Activated CD8-positive, alpha-beta memory T cell treated with anti-CD3 and anti-CD28 coated beads for 48 hours (primary cell): ENCODE results near the gene UCKL1.
"Not testable (repeated sequence)": the region's sequence is repeated elsewhere in the genome, so short reads cannot be mapped to it uniquely, and the experiment has no call there.

ENCODE experiments used
- DNase-seq, 3 experiments: peaks; one replicate each; pipeline ENCODE4 v3.0.0-alpha.2; 2020; ENCODE audit warnings: low read depth in 2 of 3, low spot score in 2 of 3

UCKL1 gene

DNA sequence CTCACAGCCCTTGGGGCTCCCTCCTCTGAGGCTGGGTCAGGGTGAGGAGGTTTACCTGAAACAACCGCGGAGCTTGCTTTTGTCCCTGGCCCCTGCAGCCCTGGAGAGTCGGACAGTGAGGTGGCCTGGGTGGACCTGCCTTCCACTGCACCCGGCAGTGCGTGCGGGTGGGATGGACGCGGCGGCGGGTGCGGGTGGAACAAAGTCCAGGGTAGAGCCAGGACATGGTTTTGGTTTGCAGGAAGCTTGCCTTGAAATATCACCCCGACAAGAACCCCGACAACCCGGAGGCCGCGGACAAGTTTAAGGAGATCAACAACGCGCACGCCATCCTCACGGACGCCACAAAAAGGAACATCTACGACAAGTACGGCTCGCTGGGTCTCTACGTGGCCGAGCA lies 27.1 kb downstream of the UCKL1 start:
- no peak for DNase-seq

DNA sequence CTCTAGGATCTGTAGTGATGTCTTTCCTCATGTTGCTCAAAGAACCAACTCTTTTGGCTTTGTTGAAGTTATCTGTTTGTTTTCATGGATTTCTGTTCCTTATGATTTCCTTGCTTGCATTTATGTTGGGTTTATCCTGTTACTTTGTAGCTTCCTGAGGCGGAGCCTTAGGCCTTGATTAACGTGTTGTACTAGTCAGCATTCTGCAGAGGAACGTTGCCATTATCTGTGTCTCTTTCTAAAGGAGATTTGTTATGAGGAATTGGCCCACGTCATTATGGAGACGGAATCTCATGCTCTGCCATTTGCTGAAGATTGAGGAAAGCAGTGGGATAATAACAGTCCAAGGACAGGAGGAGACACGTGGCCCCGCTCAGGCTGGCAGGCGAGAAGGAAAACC lies 29.9 kb downstream of the UCKL1 start:
- DNase-seq = no peak

- DNase-seq = no peak
Measured at GRCh38 chr20:63924241-63924640, 32.0 kb downstream of the UCKL1 start.

GRCh38 chr20:63923651-63924050 lies 32.6 kb downstream of the UCKL1 start:
- no peak for DNase-seq

GRCh38 chr20:63920226-63920625 lies 36.0 kb downstream of the UCKL1 start:
- DNase-seq = no peak

GRCh38 chr20:63919130-63919529 lies 37.1 kb downstream of the UCKL1 start:
- DNase-seq = no peak

GRCh38 chr20:63917811-63918210 lies 38.4 kb downstream of the UCKL1 start:
- no peak for DNase-seq

- not testable (repeated sequence) for DNase-seq
Measured at GRCh38 chr20:63916371-63916939, 39.8 kb downstream of the UCKL1 start.

DNA sequence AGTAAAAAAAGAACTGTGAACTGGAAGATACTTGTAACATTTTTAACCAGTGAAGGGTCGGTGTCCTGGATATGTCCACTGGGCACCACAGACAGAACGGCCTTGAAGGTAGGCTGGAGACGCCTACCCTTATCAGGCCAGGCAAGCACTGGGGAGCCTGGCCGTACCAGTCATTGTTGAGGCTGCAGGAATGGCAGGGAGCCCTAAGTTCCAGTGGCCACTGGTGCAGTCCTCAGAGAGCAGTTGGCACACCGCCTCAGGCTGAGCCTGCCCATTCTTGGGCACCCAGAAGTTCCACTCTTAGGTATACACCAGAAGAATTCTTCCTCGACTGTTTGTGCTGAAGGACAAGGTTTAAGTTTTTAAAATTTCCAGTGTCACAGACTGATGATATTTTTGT lies 40.7 kb downstream of the UCKL1 start:
- no peak for DNase-seq

- no peak for DNase-seq
Measured at GRCh38 chr20:63913768-63914167, 42.4 kb downstream of the UCKL1 start.

GRCh38 chr20:63911176-63911575 lies 45.0 kb downstream of the UCKL1 start:
- DNase-seq = no peak

DNA sequence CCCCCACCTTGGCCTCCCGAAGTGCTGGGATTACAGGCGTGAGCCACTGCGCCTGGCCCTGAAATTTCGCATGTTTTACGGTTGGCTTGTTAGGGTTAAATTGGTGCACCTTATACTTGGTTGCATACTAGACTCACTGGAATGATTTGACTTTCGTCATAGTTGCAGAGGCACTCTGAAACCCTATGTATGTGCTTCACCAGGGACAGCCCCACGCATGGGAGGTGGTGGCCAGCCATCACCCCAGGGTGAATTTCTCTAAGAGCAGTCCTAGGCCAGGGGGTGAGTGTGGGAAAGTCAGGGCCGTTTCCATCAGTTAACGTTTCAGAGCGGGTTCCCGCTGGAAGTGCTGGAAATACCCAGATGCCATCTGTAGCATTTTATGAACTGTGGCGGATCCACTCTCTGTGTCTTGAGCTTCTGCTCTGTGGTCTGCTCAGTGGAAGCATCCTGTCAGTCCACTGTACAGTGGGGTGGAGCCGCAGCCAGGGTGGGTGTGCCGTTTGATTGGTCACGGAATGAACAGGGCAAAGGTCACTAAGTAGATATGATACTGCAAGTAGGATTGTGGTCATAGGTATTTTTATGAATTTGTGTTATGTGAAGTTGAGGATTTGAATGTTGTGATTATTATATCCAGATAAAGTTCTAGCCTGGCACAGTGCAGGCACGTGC lies 48.1 kb downstream of the UCKL1 start:
- no peak for DNase-seq

GRCh38 chr20:63903796-63904561 lies 52.2 kb downstream of the UCKL1 start:
- DNase-seq = no peak

GRCh38 chr20:63900413-63900812 lies 55.8 kb downstream of the UCKL1 start:
- DNase-seq = no peak

- DNase-seq = no peak
Measured at GRCh38 chr20:63898882-63899558, 57.2 kb downstream of the UCKL1 start.

DNA sequence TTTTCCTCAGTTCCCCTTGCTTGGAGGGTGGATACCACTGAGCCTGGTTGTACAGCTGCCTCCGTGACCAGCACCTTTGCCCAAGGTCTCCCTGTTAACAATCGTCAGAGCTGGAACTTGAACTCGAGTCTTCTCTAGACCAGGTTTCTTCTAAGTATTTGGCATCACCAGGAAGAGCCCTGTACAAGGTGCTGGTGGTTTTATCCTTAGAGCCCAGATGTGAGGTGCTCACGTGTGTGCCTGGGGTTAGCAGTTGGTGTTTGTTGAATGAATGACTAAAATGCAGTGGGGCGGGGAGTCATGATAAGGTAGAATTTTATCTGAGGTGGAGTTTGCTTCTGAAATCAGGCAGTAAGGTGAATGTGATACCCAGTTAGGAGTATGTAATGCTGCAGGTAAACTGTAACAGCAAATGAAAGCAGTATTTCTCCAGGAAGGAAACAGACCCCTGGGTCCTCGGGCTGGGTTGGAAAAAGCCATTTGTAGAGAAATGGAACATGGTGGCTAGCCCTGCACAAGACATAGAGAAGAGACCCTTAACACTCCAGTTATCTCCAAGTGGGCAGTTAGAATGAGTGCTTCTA lies 58.1 kb downstream of the UCKL1 start:
- no peak for DNase-seq

- DNase-seq = no peak
Measured at GRCh38 chr20:63896264-63897105, 59.7 kb downstream of the UCKL1 start.

GRCh38 chr20:63895952-63896263 lies 60.3 kb downstream of the UCKL1 start:
- no peak for DNase-seq

- no peak for DNase-seq
Measured at GRCh38 chr20:63895202-63895951, 60.8 kb downstream of the UCKL1 start.
